NCI-H345 (cell line): ENCODE measurements around the gene NAALADL2.
"Not testable (repeated sequence)": the region's sequence is repeated elsewhere in the genome, so short reads cannot be mapped to it uniquely, and the experiment has no call there.

Source experiments
- DNase-seq: peaks from one replicate; lab custom pipeline; 2025; lab: John Stamatoyannopoulos, UW

NAALADL2 gene

DNA sequence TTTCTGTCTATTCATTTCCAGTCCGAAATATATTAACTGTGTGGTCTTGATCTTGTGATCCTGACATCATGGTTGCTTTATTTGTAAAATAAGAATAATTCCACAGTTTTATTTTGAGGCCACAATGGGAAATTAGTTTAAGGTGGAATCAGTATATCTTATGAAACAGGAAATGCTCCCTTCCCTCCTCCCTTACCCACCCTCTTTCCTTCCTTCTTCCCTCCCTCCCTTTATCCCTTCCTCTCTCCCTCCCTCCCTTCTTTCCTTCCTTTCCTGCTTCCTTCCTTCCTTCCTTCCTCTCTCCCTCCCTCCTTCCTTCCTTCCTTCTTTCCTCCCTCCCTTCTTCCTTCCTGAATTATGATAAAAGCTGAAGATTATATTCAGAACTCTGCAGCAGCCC, 452.3 kb downstream of the NAALADL2 start:
- no peak for DNase-seq

DNA sequence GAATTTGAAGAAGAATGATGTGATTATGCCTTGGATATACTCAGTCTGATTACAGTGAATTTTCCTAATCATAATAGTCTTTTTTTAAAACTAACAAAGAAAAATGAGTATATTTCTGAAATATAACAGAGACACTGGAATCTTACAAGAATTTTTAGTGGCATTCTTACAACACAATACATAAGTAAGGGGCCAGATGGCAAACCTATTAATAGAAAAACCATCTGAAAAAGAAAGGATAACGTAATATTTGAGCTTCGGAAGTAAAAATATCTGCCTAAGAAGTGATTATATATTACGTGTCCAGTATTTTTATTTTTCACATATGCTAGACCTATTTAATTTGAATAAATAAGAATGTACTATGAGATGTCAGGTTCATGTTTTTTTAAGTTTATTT, 452.8 kb downstream of the NAALADL2 start:
- no peak for DNase-seq

DNA sequence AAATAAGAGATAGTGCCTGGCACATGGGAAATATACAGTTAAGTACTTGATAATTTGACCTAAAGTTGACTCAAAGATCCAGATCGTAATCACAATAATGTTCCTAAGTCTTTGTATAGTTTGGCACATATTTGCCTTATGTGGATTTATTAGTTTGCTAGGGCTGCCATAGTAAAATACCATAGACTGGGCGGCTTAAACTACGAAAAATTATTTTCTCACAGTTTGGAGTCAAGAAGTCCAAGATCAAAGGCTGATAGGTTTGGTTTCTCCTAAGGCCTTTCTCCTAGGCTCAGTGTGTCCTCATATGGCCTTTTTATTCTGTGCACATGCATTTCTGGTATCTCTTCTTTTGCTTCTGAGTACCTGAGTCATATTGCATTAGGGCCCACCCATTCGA, 453.7 kb downstream of the NAALADL2 start:
- DNase-seq = no peak

DNA sequence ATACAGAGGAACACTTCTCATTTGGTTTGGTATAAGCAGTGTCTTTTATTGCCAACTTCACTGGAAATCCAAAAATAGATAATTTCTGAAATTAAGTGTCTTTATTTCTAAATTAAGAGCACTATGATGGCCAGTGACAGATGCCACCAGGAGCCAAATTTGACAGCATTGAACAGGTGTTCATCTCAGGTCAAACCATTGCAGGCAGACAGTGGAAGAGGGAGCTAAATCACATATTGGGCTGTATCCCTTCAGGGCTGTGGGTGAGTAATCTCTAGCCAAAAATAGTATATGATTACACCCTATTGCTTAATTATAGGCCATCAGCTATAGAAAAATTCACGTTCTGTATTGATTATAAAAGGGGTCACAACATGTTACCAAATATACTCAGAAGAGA, 457.7 kb downstream of the NAALADL2 start:
- no peak for DNase-seq

DNA sequence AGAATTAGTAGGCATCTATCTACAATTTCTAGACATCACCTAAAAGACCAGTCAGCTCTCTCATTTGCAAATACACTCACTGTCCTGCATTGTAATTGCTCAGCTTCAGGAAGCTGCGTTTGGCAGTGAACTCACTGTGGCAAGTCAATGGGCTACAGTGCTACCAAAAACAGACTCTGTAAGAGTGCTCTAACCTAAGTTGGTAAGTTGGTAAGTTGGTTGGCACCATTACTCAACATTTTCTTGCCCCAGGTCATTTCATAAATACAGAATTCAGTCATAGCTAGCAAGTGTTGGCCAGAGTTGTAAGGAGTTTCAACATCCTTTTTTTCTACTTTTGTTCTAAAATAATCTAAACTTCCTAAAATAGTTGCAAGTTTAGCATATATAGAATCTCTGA, 466.3 kb downstream of the NAALADL2 start:
- DNase-seq = no peak

DNA sequence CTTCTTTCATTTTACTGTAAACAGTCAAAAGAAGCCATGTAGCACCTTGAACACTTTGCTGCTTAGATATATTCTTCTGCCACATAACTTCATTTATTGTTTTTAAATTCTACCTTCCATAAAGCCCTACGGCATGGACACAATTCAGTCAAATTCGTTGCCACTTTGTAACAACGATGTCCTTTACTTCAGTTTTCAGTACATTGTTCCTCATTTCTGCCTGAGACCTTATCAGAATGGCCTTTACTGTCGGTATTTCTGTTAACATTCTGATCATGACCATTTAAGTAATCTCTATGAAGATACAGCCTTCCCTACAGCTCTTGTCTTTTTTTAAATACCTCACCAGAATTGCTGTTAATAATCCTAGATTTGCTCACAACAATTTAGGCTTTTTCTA, 466.9 kb downstream of the NAALADL2 start:
- no peak for DNase-seq

DNA sequence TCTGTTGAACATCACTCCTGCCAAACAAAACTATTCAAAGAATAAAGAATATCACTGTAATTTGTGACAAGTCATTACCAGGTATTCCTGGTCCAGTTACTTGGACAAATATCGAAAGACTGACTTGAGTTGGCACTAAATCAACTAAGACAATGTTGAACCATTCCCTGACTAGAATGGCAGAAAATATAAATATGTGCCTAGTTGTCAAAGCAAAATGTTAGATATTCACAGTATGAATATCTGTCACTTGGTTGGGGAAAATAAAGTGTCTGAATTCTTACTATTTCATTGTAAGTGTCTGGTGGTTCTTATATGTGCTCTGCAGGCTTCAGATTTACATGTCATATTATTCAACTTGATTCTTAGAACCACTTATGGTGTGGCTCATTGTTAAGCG, 470.2 kb downstream of the NAALADL2 start:
- no peak for DNase-seq

DNA sequence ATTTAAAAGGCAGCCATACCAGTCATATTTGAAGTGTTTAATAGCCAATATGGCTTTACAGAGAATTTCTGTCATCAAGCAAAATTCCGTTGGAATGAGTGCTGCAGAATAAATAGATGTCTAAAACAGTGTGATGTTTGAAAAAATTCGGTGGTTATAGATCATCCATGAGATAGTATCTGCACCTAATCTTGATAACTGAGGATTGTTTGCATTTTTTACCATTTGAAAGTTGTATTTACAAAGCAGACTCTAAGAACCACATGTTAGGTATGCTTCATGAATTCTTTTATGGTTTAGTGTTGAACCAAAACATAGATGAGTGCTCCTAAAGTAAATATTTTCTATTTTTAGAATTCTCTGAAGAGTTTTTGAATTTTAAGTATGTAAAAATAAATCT, 476.1 kb downstream of the NAALADL2 start:
- peak; percentile 55 for DNase-seq

DNA sequence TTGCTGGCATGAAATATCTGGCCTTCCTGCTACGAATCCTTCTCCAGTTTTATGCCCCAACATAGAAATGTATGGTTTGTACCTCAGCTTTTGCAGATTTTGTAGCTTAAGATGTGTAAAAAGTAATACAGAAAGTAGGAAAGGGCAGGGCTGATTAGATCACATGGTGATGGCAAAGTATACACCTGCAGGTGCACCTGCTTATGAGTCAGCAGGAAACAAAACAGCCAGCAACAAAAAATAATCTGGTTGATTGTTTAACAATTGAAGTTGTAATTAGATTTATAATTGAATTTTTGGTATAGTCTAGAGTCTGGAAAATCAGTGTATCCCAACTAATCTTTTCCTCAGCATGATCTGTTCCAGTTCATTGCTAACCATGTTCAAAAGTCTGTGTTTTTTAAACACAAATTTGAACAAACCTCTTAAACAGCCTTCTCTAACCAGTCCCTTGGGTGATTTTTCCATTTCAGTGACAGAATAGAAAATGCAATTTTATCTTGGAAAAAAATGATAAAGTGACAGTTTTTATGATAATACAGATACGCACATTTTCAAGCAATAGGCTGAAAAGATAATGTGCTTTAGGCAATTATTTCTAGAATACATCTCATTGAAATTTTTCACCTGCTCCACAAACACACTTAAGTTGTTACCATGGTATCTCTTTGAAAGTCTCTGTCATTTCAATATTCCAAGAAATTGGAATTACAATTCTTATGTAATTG, 477.4 kb downstream of the NAALADL2 start:
- peak; percentile 51 for DNase-seq

DNA sequence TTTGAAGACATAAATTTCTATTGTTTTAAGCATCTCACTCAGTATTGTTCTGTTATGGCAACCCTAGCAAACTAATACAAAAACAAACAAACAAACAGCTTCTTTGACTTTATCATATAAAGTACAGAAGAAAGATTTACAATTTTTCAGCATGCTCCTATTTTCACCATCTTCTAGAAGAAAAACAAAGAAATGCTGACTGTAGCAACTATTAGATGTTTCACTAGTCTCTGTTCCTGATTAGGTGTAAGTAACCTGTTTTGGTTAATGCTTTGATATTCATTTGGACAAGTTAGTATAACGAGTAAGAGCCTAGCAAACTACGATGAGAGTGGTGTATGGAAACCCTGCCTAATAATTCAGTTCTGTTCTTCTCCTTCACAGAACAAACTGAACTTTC, 478.5 kb downstream of the NAALADL2 start:
- DNase-seq = no peak

DNA sequence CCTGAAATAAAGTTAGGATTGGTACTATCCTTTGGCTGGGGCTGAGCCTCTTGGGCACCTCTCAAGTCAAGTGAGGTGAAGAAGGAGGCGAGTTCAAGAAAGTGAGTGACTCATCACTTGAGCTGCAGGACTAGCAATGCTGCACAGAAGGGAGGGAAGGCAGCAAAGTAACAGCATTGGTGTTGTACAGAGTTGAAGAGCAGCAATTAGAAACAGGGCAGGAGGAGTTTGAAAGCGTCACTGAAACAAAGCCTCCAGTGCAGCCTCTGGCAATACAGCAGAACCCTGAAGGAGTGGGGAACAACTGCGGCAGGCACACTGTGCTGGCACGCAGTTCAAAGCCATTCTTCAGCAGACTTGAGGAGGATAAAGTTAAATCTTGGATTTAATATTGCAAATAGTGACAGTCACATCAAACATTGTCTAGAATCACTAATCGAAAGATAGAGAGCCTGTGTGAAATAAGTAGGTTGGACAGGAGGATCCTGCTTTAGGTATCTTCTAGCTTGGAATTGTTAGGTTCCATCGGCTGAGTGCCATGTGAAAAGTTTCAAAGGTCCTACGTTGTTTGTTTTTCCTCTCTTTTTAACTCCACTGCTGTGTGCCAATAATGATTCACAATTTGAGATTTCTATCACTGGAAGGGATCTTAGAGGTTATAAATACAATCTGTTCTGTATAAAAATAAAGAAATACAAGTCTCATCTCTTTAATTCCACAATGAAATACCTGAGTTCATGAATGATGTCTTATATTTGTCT, 479.8 kb downstream of the NAALADL2 start:
- no peak for DNase-seq

DNA sequence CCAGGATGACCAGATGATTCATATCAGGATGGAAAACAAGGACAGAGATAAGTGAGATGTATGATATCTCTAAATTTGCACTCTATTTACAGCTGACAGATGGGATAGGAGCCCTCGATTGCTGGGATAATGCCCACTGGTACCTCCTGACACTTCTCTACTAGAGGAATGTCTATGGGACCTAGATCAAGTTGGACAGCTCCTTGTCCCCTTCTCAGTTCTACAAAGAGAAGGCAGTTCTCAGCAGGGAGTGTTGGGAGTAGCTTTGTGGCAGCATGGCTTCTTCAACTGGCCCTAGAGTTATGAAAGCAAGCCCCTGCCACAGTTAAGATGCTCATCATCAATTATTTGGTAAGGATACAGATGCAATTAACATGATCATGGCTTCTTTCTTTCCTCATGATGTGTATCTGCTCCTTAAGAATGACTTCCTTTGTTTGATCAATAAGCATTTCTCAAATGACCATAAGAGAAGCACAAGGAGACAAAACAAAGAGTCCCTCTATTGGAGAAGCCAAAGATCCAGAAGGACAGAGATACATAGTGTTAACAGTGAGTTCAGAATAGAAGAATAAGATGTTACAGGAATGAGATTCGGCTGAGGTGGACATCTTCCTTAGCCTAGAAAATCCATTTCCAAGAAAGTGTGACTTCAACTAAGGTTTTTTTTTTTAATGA, 481.3 kb downstream of the NAALADL2 start:
- no peak for DNase-seq

DNA sequence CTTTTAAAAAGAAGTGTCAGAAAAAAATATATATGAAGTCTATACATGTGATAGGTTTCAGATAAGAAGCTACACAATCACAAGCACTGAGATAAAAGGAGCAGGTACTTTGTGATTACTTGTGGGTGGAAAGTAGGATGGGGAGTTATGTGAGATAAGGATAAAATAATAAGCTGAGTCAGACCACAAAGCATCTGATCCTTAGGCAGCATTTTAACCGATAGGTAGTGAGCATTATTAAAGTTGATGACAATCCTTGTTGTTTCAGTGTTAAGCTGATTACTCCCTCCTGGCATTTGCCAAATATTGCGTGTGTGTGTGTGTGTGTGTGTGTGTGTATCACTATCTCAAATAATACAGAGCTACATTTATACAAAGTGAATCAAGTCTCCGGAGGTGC, 483.1 kb downstream of the NAALADL2 start:
- DNase-seq = no peak

DNA sequence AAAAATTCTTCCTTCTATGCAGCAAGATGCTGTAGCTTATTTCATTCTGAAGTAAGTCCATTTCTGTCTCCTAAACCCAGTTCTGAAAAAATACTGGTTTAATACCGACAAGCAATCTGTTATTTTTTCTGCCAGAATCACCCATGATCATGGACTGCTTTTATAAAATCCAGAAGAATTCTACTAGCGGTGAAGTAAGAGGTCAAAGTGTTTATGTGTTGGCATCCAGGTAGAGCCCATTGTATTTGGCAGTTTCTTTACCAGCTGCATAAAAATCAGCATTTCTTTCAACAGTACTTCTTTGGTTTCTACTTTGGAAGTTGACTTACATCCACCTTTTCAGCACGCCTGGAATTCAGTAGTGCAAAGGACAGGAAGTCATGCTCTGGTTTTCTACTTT, 484.8 kb downstream of the NAALADL2 start:
- no peak for DNase-seq

DNA sequence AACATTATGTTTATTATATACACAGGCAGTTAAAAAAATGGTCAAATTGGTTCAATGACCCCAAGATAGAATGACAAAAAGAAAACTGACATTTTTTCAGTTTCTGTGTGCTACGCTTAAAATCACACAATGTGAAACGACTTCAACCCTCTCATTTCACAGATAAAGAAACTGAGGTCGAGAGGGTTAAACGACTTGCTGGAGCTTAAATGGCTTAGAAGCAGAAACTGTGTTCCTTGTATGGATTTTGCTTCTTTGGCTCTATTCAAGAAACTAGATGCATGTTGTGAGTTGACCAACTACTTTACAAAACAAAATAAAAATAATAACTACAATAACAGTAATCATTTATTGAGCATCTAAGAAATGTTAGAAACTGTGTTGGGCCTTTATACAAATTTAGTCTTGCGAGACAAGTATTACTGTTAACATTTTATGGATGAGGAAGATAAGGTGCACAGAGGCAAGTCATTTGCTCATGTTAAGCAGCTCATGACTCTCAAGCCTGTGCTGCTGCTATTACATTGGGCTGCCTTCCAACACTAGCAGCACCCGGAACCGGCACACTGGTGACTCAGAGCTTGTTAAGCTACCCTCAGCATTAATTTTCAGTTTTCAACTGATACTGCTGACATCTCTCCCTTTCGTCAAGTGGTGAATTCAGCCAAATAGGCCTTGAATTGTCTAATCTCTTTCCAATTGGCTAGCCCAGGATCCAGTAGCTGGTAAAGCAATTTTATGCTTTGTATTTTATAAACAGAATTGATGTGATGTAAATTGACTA, 487.6 kb downstream of the NAALADL2 start:
- DNase-seq = peak; percentile 71

DNA sequence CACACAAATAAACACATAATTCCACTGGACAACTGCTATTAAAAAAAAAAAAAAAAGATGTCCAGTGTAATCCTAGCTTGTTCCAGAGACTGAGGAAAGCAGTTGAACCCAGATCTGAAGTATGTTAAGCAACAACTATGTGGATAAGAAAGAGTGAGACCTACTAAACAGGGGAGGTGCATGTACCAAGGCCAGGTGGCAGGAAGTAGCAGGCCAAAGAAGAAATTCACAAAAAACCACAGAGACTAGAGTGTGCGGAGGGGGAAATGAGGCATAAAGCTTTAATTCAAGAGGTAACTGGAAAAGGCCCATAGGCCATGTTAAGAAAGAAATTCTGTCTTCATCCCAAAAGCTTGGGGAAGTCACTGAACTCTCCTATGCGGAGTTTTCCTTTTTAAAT, 490.0 kb downstream of the NAALADL2 start:
- DNase-seq = no peak

DNA sequence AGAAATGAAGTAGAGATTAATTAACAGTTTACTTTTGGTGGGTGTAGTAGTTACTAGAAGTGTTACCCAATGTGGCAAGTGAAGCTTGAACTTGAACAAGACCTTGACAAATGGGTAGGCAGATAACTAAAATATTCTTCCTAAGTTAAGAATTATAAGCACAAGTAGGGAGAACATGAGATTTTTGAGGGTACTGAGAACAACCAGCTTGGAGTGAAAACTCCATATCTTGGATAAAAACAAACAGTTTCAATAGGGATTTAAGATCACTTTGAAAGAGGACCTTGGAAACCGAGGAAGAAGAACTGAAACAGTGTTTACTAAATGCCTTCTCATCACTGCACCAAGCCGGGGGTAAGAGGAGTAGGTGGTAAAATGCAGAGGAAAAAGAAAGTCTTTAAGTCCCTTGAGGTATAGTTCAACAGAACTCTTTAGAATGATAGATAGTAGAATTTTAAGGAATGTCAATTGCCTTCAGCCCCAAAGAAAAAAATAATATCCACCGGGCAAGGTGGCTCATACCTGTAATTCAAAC, 496.7 kb downstream of the NAALADL2 start:
- no peak for DNase-seq

DNA sequence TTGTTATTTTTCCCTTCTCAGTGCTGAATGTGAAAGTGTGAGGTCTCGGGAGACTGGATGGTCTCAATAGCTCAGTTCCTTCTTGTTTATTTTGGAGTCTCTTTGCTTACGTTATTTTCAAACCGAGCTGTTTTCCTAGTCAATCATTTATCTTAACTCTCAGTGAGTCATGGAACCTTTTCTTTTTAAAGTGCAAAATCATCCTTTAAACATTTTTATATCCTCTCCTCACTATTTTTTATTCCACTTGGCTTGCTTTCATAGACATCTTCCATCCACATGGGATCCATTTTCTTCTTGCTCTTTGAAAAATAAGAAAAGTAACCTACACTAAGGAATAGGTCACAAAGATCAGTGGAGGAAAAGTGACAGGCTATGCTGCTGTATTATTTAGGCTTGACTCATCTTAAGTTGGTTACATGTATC, 497.8 kb downstream of the NAALADL2 start:
- no peak for DNase-seq

DNA sequence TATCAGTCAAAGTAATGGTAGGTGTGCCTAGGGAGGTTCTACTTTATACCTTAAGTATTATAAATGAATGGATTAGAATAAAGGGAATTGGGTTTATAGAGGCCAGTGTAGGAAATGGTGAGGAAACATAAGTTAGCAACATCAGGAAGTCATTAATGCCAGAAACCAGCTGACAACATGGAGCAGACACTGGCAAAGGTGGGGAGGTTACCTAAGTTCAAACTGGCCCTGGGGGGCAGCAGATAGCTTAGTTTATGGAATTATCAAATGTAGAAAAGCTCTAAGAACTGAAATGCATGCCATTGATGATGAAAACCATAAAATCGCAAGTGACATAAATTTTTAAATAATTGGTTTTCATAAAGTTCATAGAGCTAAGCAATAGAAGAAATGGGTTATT, 498.6 kb downstream of the NAALADL2 start:
- no peak for DNase-seq

DNA sequence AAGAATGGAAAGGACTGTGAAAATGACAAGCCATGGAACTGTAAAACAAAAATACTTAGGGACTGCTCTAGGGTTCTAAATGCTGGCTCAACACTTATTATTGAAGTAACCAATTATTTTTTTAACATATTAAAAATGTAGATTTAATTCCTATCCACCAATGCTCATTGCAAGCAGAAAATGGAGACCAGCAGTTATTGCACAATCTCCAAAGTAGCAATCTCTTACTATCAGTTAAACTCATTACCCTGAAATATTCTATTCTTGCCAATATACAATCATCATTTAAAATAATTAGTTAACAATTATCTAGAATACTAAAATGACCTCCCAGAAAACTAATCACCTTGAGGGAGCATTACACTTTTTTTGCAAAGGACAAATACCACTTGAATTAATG, 499.8 kb downstream of the NAALADL2 start:
- DNase-seq = no peak

DNA sequence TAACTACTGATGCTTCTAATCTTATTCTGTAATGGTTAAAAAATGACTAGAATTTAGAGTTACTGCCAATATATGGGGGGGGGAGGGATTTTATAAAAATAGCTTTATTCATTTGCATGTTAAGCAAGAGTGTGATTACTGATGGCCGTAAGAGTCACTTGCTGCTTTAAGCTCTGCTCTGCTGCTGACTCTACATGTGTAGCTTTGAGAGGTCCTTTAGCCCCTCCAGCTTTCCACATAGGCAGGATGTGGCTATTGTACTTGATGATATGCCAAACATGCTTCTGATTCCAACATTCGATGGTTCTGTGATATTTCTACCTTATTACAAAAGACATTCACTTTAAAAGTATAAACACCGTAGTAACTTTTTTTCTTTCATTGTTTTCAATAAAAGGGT, 511.3 kb downstream of the NAALADL2 start:
- peak; percentile 16 for DNase-seq

DNA sequence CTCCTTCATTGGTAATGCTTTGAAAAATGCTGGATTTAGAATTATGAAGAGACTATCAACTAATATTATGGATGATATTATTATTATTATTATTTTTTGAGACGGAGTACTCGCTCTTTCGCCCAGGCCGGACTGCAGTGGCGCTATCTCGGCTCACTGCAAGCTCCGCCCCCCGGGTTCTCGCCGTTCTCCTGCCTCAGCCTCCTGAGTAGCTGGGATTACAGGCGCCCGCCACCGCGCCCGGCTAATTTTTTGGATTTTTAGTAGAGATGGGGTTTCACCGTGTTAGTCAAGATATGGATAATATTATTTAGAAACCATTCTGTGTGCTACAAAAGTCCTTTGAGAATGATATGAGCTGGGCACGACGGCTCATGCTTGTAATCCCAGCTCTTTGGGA, 512.1 kb downstream of the NAALADL2 start:
- not testable (repeated sequence) for DNase-seq
